Esophagus squamous epithelium (tissue), 5 donors: ENCODE measurements around the gene GSG1. TPM values are rescaled to one million over a fixed set of nuclear protein-coding genes. Genes with fewer than 3 reads are reported as not detected.

Experiments
- DNase-seq: peaks from one replicate; lab custom pipeline; 2025; lab: John Stamatoyannopoulos, UW
- H3K27ac ChIP-seq, 4 donors: fragments of 200-600 bp; sonication (generic); one replicate each; pipeline ENCODE4 v1.5.1; 2016 to 2019; ENCODE audit warnings: mild to moderate bottlenecking in 1 of 4
- H3K27me3 ChIP-seq, 4 donors: fragments of 200-600 bp; sonication (generic); 1 replicate in 3 of 4; 2 replicates in 1 of 4; pipeline versions ENCODE4 v1.5.1 to v1.6.0; 2017 to 2021; ENCODE audit warnings: antibody characterized with exemption in 1 of 4
- H3K36me3 ChIP-seq, 3 donors: fragments of 200-600 bp; sonication (generic); one replicate each; pipeline ENCODE4 v1.5.1; 2016 to 2019
- H3K4me1 ChIP-seq, 3 donors: fragments of 200-600 bp; sonication (generic); one replicate each; pipeline ENCODE4 v1.5.1; 2017 to 2019
- H3K4me3 ChIP-seq, 4 donors: fragments of 200-600 bp; sonication (generic); 1 replicate in 3 of 4; 2 replicates in 1 of 4; pipeline ENCODE4 v1.5.1; 2016 to 2019; ENCODE audit warnings: mild to moderate bottlenecking in 2 of 4, moderate library complexity in 1 of 4
- H3K9me3 ChIP-seq, 3 donors: fragments of 200-600 bp; sonication (generic); one replicate each; pipeline ENCODE4 v1.5.1; 2016 to 2019
- POLR2A ChIP-seq, 4 donors: fragments of 450-650 bp; IDR thresholded peaks; one replicate each; pipeline ENCODE4 v1.6.1; 2017; ENCODE audit warnings: antibody characterized with exemption in 4 of 4, mild to moderate bottlenecking in 4 of 4, moderate library complexity in 3 of 4
- WGBS, 2 donors: methylation state at CpG; one replicate each; pipeline ENCODE4 v1.1.5; 2018; 5-methylcytosine and 5-hydroxymethylcytosine counted together
- intact Hi-C: fragments of 100-400 bp; cut with DNase I; formaldehyde crosslinking; loops from one replicate; pipeline ENCODE4 v1.15.0; 2022
- total RNA-seq, 4 donors: library from RNA; depleted of rRNA; stranded (reverse); fragments of >200 nt; gene quantifications; one replicate each; pipeline ENCODE4 v1.1.0, GENCODE V29; 2016
- TF ChIP-seq, protein P1 (sequence below), 6 experiments: fragments of 450-650 bp in 4 of 6; fragments of 200-600 bp in 2 of 6; sonication (generic) in 2 of 6; IDR thresholded peaks; one replicate each; pipeline ENCODE4 v1.5.1; 2016 to 2019; ENCODE audit warnings: antibody characterized with exemption in 6 of 6, mild to moderate bottlenecking in 4 of 6, moderate library complexity in 4 of 6
- donor health status: DM: yes; HTN: yes; CAD: no.

The GSG1 gene
- total RNA-seq, 4 donors from 2014 or later = not detected

DNA sequence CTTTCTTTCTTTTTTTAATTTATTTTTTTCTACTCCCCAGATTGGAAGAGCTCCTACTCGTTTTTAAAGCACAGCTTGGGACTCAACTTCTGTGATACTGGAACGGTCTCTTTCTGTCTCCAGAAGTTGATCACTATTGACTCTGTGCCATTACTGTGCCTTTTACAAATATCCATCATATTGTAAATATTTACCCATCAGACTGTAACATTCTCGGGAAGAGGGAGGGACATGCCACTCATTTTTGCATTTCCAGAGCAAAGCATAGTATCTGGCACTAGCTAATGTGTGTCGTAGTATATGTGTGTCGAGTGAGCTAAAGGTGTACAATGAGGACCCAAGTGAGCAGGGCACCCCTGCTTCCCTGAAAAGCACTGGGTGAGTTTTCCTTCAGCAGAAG is 24.0 kb upstream of the GSG1 start:
- Histone ChIP-seq H3K27me3 (no peaks in the 10 kb centered on the region), H3K9me3 (no peaks in the 10 kb centered on the region), H3K4me3 (no peak overlapping the region), H3K27ac (no peak overlapping the region), H3K4me1 (peaks cover 0 to 29% (median 0%) of the 10 kb centered on the region in 3 donors), H3K36me3 (no peaks in the 10 kb centered on the region)
- DNase-seq = no peak
- intact Hi-C loops = no loop called here
- TF ChIP-seq, protein P1, sequence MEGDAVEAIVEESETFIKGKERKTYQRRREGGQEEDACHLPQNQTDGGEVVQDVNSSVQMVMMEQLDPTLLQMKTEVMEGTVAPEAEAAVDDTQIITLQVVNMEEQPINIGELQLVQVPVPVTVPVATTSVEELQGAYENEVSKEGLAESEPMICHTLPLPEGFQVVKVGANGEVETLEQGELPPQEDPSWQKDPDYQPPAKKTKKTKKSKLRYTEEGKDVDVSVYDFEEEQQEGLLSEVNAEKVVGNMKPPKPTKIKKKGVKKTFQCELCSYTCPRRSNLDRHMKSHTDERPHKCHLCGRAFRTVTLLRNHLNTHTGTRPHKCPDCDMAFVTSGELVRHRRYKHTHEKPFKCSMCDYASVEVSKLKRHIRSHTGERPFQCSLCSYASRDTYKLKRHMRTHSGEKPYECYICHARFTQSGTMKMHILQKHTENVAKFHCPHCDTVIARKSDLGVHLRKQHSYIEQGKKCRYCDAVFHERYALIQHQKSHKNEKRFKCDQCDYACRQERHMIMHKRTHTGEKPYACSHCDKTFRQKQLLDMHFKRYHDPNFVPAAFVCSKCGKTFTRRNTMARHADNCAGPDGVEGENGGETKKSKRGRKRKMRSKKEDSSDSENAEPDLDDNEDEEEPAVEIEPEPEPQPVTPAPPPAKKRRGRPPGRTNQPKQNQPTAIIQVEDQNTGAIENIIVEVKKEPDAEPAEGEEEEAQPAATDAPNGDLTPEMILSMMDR (IDR thresholded peaks at IDR 0.05) = no peak
- TF ChIP-seq POLR2A (IDR thresholded peaks at IDR 0.05) = no peak
- WGBS, 2 donors = 51 to 54% methylated on average over 4 of the region's 5 CpGs

DNA sequence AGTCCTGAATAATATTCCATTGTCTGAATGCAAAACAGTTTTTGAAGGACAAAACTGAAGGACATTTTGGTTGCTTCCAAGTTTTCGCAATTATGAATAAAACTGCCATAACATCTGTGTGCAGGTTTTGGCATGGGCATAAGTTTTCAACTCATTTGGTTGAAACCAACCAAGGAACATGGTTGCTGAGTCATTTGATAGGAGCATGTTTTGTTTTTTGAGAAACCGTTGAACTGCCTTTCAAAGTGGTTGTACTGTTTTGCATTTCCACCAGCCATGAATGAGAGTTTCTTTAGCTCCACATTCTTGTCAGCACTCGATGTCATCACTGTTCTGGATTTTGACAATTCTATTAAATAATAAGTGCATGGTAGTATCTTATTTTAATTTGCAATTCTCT is 23.0 kb upstream of the GSG1 start:
- intact Hi-C loops = no loop called here
- H3K4me3 ChIP-seq = no peak overlapping the region
- no peak overlapping the region for H3K27ac ChIP-seq
- no peak for TF ChIP-seq POLR2A (IDR thresholded peaks at IDR 0.05)
- TF ChIP-seq, protein P1 (IDR thresholded peaks at IDR 0.05) = no peak
- WGBS, 2 donors = 41 to 69% methylated on average over 3 of the region's 3 CpGs
- H3K4me1 ChIP-seq = peaks cover 0 to 27% (median 0%) of the 10 kb centered on the region in 3 donors
- H3K36me3 ChIP-seq = no peaks in the 10 kb centered on the region
- no peaks in the 10 kb centered on the region for H3K27me3 ChIP-seq
- DNase-seq = no peak
- no peaks in the 10 kb centered on the region for H3K9me3 ChIP-seq

DNA sequence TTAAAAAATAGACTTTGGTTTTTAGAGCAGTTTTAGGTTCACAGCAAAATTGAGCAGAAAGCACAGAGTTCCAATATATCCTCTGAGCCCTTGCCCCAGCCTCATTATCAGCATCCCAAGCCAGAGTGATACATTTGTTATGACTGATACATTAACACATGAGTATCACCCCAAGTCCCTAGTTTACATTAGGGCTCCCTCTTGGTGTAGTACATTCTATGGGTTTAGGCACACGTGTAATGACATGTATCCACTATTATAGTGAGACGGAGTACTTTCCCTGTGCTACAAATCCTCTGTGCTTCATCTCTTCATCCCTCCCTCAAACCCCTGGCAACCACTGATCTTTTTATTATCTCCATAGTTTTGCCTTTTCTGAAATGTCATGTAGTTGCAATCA is 22.5 kb upstream of the GSG1 start:
- DNase-seq = no peak
- Histone ChIP-seq H3K27me3 (no peaks in the 10 kb centered on the region), H3K4me3 (no peak overlapping the region), H3K9me3 (no peaks in the 10 kb centered on the region), H3K4me1 (peaks cover 0 to 22% (median 0%) of the 10 kb centered on the region in 3 donors), H3K36me3 (no peaks in the 10 kb centered on the region), H3K27ac (no peak overlapping the region)
- intact Hi-C loops = no loop called here
- TF ChIP-seq, protein P1 (IDR thresholded peaks at IDR 0.05) = no peak
- no peak for TF ChIP-seq POLR2A (IDR thresholded peaks at IDR 0.05)
- 47 to 48% methylated on average over 2 of the region's 2 CpGs for WGBS, 2 donors

DNA sequence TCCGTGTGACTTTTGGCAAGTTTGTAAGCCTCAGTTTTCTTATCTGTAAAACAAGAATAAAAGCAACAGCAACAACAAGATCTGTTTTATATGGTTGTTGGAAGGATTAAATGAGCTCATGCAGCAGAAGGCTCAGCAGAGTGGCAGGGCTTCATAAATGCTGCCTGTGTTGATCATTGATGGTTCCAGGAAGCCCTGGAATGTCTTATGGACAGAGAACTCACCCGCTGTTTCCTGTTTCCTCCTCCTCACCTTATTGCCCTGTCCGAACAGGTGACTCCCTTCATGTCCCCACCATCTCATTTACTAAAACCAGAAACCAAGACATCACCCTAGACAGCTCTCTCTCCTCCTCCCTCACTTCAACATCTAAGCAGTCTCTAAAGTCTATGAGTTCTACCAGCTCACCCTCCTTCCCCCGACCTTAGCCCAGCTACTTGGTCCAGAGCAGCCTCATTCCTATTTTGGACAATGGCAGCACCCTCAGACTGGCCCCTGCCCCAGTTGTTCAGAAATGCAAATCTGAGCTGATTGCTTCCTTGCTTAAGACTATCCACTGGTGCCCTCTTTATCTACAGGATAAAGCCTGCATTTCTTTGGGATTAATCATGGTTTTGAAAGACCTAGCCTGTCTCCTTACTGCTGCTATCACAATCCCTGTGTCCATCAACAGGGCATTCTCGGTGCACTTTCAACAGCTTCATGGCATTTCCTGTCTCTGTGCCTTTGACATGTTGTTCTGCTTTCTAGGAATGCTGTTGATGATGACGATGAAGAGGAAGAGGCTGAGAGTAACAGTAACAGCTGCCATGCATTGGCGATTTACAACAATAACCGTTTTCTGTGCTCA is 21.4 kb upstream of the GSG1 start:
- Histone ChIP-seq H3K27ac (no peak overlapping the region), H3K4me3 (no peak overlapping the region), H3K27me3 (no peaks in the 10 kb centered on the region), H3K9me3 (no peaks in the 10 kb centered on the region), H3K36me3 (no peaks in the 10 kb centered on the region), H3K4me1 (peaks cover 0 to 19% (median 0%) of the 10 kb centered on the region in 3 donors)
- TF ChIP-seq POLR2A (IDR thresholded peaks at IDR 0.05) = no peak
- TF ChIP-seq, protein P1 (IDR thresholded peaks at IDR 0.05) = no peak
- DNase-seq = no peak
- intact Hi-C loops = no loop called here
- WGBS, 2 donors = 76 to 86% methylated on average over 8 of the region's 8 CpGs

DNA sequence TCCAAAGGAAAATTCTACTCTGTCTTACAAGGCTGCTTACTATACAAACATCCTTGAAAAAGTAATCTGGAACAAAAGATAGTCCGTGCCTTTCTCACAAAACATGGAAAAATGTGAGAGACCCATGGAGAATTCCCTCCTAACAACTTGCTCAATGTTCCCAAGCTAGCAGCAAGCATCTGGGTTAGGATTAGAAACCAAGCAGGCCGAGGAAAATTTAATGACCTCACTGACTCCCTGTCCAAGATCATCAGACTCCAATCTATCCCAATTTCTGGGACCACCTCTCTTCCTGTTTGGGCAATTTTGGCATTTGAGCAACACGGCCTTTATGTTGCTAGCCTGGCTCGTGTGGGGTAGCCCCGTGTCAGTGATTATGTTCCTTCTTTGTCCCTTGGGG is 18.1 kb upstream of the GSG1 start:
- no peak overlapping the region for H3K4me3 ChIP-seq
- H3K4me1 ChIP-seq = peaks cover 0 to 22% (median 0%) of the 10 kb centered on the region in 3 donors
- no peaks in the 10 kb centered on the region for H3K9me3 ChIP-seq
- no peaks in the 10 kb centered on the region for H3K27me3 ChIP-seq
- DNase-seq = no peak
- TF ChIP-seq, protein P1 (IDR thresholded peaks at IDR 0.05) = no peak
- WGBS, 2 donors = 78 to 85% methylated on average over 5 of the region's 5 CpGs
- H3K36me3 ChIP-seq = no peaks in the 10 kb centered on the region
- no peak overlapping the region for H3K27ac ChIP-seq
- intact Hi-C loops = no loop called here
